ENCODE data around the gene TRIO. TPM values are rescaled to one million over a fixed set of nuclear protein-coding genes. Genes with fewer than 3 reads are reported as not detected.

The TRIO gene
- polyA plus RNA-seq, 1 donor (not counting 4 experiments of a cell fraction or from before 2014, with no cell fraction given): 57.2 TPM

GRCh38 chr5:14257995-14258403 is 114.9 kb downstream of the TRIO start:
- Histone ChIP-seq H3K79me2 (ENCODE audit: control insufficient read depth, insufficient read depth, low read length) (peaks cover 99% of the 10 kb centered on the region), H3K9me1 (ENCODE audit: control insufficient read depth, extremely low read depth, insufficient read depth, low read length) (peaks cover 3% of the 10 kb centered on the region), H3K36me3 (ENCODE audit: control insufficient read depth in 2 of 2, extremely low read depth in 1 of 2, insufficient read depth in 2 of 2, low read length in 2 of 2) (peaks cover 4 to 5% of the 10 kb centered on the region in 2 experiments), H3K4me3 (ENCODE audit: control insufficient read depth in 2 of 3, extremely low read depth in 1 of 3, insufficient read depth in 2 of 3, low read depth in 1 of 3, low read length in 3 of 3) (no peak overlapping the region), H3K4me2 (ENCODE audit: control insufficient read depth, extremely low read depth, insufficient read depth, low read depth, low read length) (no peak overlapping the region), H2AFZ (ENCODE audit: control insufficient read depth, low read length) (no peak overlapping the region), H3K4me1 (ENCODE audit: control insufficient read depth, extremely low read depth, insufficient read depth, low read length) (peaks cover 12% of the 10 kb centered on the region), H3K9me3 (ENCODE audit: control insufficient read depth, low read depth, low read length) (peaks cover 19% of the 10 kb centered on the region), H4K20me1 (ENCODE audit: control insufficient read depth, extremely low read depth, insufficient read depth, low read length) (no peaks in the 10 kb centered on the region), H3K9ac (ENCODE audit: control insufficient read depth, extremely low read depth, insufficient read depth, low read length) (no peak overlapping the region), H3K27ac (ENCODE audit: control insufficient read depth, insufficient read depth, low read length) (no peak overlapping the region), H3K27me3 (ENCODE audit: control insufficient read depth, extremely low read depth, insufficient read depth, low read length) (no peaks in the 10 kb centered on the region)
- TF ChIP-seq CTCF (optimal IDR thresholded peaks at IDR 0.05 in 1 of 3, IDR thresholded peaks at IDR 0.05 in 1 of 3, conservative IDR thresholded peaks at IDR 0.05 in 1 of 3; ENCODE audit: extremely low read depth in 1 of 3, insufficient read depth in 2 of 3, low read length in 3 of 3) (no peak), EZH2 (IDR thresholded peaks at IDR 0.05; ENCODE audit: low read length) (no peak)
- DNase-seq (ENCODE audit: low read depth, low spot score) (no peak), FAIRE-seq (no peak)
- dilution Hi-C loops (cut with MboI; ENCODE audit: extremely low pct_ligation_motif_present, low sequenced_read_pairs): no loop called here

GRCh38 chr5:14258840-14259239 is 115.7 kb downstream of the TRIO start:
- peaks cover 4 to 5% of the 10 kb centered on the region in 2 experiments for H3K36me3 ChIP-seq (ENCODE audit: control insufficient read depth in 2 of 2, extremely low read depth in 1 of 2, insufficient read depth in 2 of 2, low read length in 2 of 2)
- no peak overlapping the region for H2AFZ ChIP-seq (ENCODE audit: control insufficient read depth, low read length)
- H3K4me1 ChIP-seq (ENCODE audit: control insufficient read depth, extremely low read depth, insufficient read depth, low read length): peaks cover 20% of the 10 kb centered on the region
- H4K20me1 ChIP-seq (ENCODE audit: control insufficient read depth, extremely low read depth, insufficient read depth, low read length): no peaks in the 10 kb centered on the region
- DNase-seq (ENCODE audit: low read depth, low spot score): no peak
- no peak overlapping the region for H3K4me3 ChIP-seq (ENCODE audit: control insufficient read depth in 2 of 3, extremely low read depth in 1 of 3, insufficient read depth in 2 of 3, low read depth in 1 of 3, low read length in 3 of 3)
- H3K27me3 ChIP-seq (ENCODE audit: control insufficient read depth, extremely low read depth, insufficient read depth, low read length): no peaks in the 10 kb centered on the region
- H3K9ac ChIP-seq (ENCODE audit: control insufficient read depth, extremely low read depth, insufficient read depth, low read length): no peak overlapping the region
- H3K4me2 ChIP-seq (ENCODE audit: control insufficient read depth, extremely low read depth, insufficient read depth, low read depth, low read length): no peak overlapping the region
- no peak for FAIRE-seq
- peaks cover 19% of the 10 kb centered on the region for H3K9me3 ChIP-seq (ENCODE audit: control insufficient read depth, low read depth, low read length)
- no peak overlapping the region for H3K27ac ChIP-seq (ENCODE audit: control insufficient read depth, insufficient read depth, low read length)
- TF ChIP-seq EZH2 (IDR thresholded peaks at IDR 0.05; ENCODE audit: low read length): no peak
- no peak for TF ChIP-seq CTCF (optimal IDR thresholded peaks at IDR 0.05 in 1 of 3, IDR thresholded peaks at IDR 0.05 in 1 of 3, conservative IDR thresholded peaks at IDR 0.05 in 1 of 3; ENCODE audit: extremely low read depth in 1 of 3, insufficient read depth in 2 of 3, low read length in 3 of 3)
- dilution Hi-C loops (cut with MboI; ENCODE audit: extremely low pct_ligation_motif_present, low sequenced_read_pairs): no loop called here
- peaks cover 99% of the 10 kb centered on the region for H3K79me2 ChIP-seq (ENCODE audit: control insufficient read depth, insufficient read depth, low read length)
- peaks cover 3% of the 10 kb centered on the region for H3K9me1 ChIP-seq (ENCODE audit: control insufficient read depth, extremely low read depth, insufficient read depth, low read length)

Data from keratinocyte (primary cell).